ENCODE measurements around the gene ZNF285. TPM values are rescaled to one million over a fixed set of nuclear protein-coding genes. Genes with fewer than 3 reads are reported as not detected.
"Not testable (repeated sequence)": the region's sequence is repeated elsewhere in the genome, so short reads cannot be mapped to it uniquely, and the experiment has no call there.

The ZNF285 gene
- polyA plus RNA-seq, 1 of the 3 experiments (the other 2 are of a cell fraction) = 0.87 TPM

DNA sequence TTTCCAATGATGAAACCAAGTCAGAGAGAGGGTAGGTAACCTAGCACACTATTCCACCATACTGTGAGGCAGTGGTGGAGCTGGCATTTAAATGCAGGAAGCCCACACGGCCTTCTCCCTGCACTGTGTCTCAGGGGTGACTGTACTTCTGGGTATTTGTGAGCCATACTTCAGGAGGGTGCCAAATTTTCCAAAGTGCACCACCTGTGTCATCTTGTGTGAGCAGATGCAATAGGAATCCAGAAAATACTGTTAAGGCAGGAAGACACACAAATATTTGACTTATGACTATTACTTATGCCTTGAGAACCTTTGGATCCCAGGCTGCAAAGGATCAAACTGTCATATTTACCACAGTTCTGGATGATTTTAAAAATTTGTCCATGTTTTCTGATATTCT, 29.5 kb upstream of the ZNF285 start:
- POLR2A ChIA-PET = no interaction called here
- peaks cover 0 to 6% of the 10 kb centered on the region in 2 experiments for H3K36me3 ChIP-seq (replicated peaks in 1 of 2; ENCODE audit: control insufficient read depth in 1 of 2, insufficient read depth in 2 of 2, low read length in 1 of 2)

DNA sequence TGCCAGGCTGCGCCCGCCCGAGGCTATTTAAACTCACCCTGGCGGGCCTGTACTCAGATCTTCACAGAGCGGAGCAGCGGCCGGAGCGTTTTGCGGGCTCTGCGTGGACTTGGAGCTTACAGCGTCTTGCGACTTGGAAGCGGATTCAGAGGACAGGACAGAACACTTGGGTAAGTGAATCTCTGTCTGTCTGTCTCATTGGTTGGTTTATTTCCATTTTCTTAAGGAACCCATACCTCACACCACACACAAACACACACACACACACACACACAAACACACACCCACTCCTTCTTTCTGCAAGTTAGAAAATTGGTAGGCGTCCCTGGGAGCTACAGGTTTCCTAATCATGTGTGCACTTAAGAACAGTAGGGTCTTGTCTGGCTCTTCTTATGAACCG, 14.1 kb upstream of the ZNF285 start:
- H3F3A ChIP-seq (replicated peaks; ENCODE audit: insufficient read depth); CTCF ChIA-PET; H4K20me1 ChIP-seq (ENCODE audit: insufficient read depth); H2AFZ ChIP-seq (ENCODE audit: low read depth); H3K4me2 ChIP-seq; H3K79me2 ChIP-seq (ENCODE audit: insufficient read depth); DNase-seq; H3K9me3 ChIP-seq; H3K27ac ChIP-seq (ENCODE audit: low read depth in 2 of 2, low read length in 1 of 2); H3K4me3 ChIP-seq (ENCODE audit: low read depth in 2 of 2, low read length in 1 of 2); H3K36me3 ChIP-seq (replicated peaks in 1 of 2; ENCODE audit: control insufficient read depth in 1 of 2, insufficient read depth in 2 of 2, low read length in 1 of 2); H3K4me1 ChIP-seq (ENCODE audit: control insufficient read depth in 1 of 2, insufficient read depth in 2 of 2, low read depth in 1 of 2, low read length in 1 of 2); POLR2A ChIA-PET; H3K9ac ChIP-seq; H3K9me2 ChIP-seq: not testable (repeated sequence)
- WGBS (ENCODE audit: low lambda C conversion rate) = 63% methylated on average over 4 of the region's 15 CpGs
- H3K27me3 ChIP-seq (ENCODE audit: insufficient read depth) = peaks cover 14% of the 10 kb centered on the region; the same call in 1 of the 2 replicates

More for the DNA sequence above, 29.5 kb upstream of the ZNF285 start:
- no peak for TF ChIP-seq MXI1 (IDR thresholded peaks at IDR 0.05; ENCODE audit: low read depth, low read length)
- no peak for TF ChIP-seq FOSL2 (IDR thresholded peaks at IDR 0.05; ENCODE audit: borderline replicate concordance, low read depth)
- no peak for TF ChIP-seq NRF1 (IDR thresholded peaks at IDR 0.05; ENCODE audit: low read depth, low read length)
- no peak for TF ChIP-seq YY1 (IDR thresholded peaks at IDR 0.05; ENCODE audit: low read depth)
- TF ChIP-seq, protein P1, sequence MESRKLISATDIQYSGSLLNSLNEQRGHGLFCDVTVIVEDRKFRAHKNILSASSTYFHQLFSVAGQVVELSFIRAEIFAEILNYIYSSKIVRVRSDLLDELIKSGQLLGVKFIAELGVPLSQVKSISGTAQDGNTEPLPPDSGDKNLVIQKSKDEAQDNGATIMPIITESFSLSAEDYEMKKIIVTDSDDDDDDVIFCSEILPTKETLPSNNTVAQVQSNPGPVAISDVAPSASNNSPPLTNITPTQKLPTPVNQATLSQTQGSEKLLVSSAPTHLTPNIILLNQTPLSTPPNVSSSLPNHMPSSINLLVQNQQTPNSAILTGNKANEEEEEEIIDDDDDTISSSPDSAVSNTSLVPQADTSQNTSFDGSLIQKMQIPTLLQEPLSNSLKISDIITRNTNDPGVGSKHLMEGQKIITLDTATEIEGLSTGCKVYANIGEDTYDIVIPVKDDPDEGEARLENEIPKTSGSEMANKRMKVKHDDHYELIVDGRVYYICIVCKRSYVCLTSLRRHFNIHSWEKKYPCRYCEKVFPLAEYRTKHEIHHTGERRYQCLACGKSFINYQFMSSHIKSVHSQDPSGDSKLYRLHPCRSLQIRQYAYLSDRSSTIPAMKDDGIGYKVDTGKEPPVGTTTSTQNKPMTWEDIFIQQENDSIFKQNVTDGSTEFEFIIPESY (IDR thresholded peaks at IDR 0.05; ENCODE audit: borderline replicate concordance, low read depth) = no peak
- TF ChIP-seq, protein P2, sequence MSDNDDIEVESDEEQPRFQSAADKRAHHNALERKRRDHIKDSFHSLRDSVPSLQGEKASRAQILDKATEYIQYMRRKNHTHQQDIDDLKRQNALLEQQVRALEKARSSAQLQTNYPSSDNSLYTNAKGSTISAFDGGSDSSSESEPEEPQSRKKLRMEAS (IDR thresholded peaks at IDR 0.05; ENCODE audit: low read depth) = no peak
- TF ChIP-seq RFX5 (IDR thresholded peaks at IDR 0.05; ENCODE audit: low read length) = no peak
- TF ChIP-seq FOXM1 (IDR thresholded peaks at IDR 0.05; ENCODE audit: low read depth) = no peak
- no peak for TF ChIP-seq RXRA (IDR thresholded peaks at IDR 0.05; ENCODE audit: borderline replicate concordance, low read depth)
- TF ChIP-seq, protein P3, sequence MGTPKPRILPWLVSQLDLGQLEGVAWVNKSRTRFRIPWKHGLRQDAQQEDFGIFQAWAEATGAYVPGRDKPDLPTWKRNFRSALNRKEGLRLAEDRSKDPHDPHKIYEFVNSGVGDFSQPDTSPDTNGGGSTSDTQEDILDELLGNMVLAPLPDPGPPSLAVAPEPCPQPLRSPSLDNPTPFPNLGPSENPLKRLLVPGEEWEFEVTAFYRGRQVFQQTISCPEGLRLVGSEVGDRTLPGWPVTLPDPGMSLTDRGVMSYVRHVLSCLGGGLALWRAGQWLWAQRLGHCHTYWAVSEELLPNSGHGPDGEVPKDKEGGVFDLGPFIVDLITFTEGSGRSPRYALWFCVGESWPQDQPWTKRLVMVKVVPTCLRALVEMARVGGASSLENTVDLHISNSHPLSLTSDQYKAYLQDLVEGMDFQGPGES (IDR thresholded peaks at IDR 0.05; ENCODE audit: low read depth, low read length) = no peak
- TF ChIP-seq, protein P4, sequence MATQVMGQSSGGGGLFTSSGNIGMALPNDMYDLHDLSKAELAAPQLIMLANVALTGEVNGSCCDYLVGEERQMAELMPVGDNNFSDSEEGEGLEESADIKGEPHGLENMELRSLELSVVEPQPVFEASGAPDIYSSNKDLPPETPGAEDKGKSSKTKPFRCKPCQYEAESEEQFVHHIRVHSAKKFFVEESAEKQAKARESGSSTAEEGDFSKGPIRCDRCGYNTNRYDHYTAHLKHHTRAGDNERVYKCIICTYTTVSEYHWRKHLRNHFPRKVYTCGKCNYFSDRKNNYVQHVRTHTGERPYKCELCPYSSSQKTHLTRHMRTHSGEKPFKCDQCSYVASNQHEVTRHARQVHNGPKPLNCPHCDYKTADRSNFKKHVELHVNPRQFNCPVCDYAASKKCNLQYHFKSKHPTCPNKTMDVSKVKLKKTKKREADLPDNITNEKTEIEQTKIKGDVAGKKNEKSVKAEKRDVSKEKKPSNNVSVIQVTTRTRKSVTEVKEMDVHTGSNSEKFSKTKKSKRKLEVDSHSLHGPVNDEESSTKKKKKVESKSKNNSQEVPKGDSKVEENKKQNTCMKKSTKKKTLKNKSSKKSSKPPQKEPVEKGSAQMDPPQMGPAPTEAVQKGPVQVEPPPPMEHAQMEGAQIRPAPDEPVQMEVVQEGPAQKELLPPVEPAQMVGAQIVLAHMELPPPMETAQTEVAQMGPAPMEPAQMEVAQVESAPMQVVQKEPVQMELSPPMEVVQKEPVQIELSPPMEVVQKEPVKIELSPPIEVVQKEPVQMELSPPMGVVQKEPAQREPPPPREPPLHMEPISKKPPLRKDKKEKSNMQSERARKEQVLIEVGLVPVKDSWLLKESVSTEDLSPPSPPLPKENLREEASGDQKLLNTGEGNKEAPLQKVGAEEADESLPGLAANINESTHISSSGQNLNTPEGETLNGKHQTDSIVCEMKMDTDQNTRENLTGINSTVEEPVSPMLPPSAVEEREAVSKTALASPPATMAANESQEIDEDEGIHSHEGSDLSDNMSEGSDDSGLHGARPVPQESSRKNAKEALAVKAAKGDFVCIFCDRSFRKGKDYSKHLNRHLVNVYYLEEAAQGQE (IDR thresholded peaks at IDR 0.05; ENCODE audit: low read depth, low read length) = no peak
- TF ChIP-seq GABPA (IDR thresholded peaks at IDR 0.05; ENCODE audit: low read depth) = no peak
- no peak for TF ChIP-seq GATA2 (CRISPR knock-in tag; IDR thresholded peaks at IDR 0.05)
- no peak for TF ChIP-seq EZH2phosphoT487 (IDR thresholded peaks at IDR 0.05; ENCODE audit: borderline replicate concordance, low read depth)
- Histone ChIP-seq H3K9me2 (no peaks in the 10 kb centered on the region), H3K4me2 (no peak overlapping the region), H3K4me3 (ENCODE audit: low read depth in 2 of 2, low read length in 1 of 2) (no peak overlapping the region; a peak in 1 of 4 replicates), H3F3A (replicated peaks; ENCODE audit: insufficient read depth) (no peaks in the 10 kb centered on the region), H3K79me2 (ENCODE audit: insufficient read depth) (no peaks in the 10 kb centered on the region), H3K9me3 (no peaks in the 10 kb centered on the region), H3K4me1 (ENCODE audit: control insufficient read depth in 1 of 2, insufficient read depth in 2 of 2, low read depth in 1 of 2, low read length in 1 of 2) (no peaks in the 10 kb centered on the region), H4K20me1 (ENCODE audit: insufficient read depth) (no peaks in the 10 kb centered on the region), H3K27ac (ENCODE audit: low read depth in 2 of 2, low read length in 1 of 2) (no peak overlapping the region), H3K9ac (no peak overlapping the region), H3K27me3 (ENCODE audit: insufficient read depth) (no peaks in the 10 kb centered on the region), H2AFZ (ENCODE audit: low read depth) (no peak overlapping the region)
- WGBS (ENCODE audit: low lambda C conversion rate) = 14% methylated on average over 1 of the region's 1 CpG
- no peak for DNase-seq
- CTCF ChIA-PET = no interaction called here

DNA sequence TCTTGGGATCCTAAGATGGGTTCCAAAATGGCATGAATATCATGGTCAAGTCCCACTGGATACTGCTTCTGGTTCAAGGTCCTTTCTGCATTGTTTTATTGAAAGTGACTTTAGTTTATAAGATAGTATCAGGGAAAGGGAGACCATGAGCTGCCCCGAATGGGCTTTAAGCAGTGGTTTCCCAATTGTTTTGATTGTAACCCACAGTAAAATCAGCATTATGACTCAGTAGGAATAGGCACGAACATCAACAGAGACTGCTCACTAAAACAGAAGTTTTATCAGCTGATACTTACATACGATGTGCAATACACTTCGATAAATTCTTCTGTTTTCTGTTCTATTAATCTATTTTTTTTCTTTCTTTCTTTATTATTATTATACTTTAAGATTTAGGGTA, 12.1 kb downstream of the ZNF285 start:
- H3K27ac ChIP-seq (ENCODE audit: low read depth in 2 of 2, low read length in 1 of 2); H3K36me3 ChIP-seq (replicated peaks in 1 of 2; ENCODE audit: control insufficient read depth in 1 of 2, insufficient read depth in 2 of 2, low read length in 1 of 2); H3K79me2 ChIP-seq (ENCODE audit: insufficient read depth); POLR2A ChIA-PET; H3K4me3 ChIP-seq (ENCODE audit: low read depth in 2 of 2, low read length in 1 of 2); H4K20me1 ChIP-seq (ENCODE audit: insufficient read depth); CTCF ChIA-PET; DNase-seq; H2AFZ ChIP-seq (ENCODE audit: low read depth); H3K9me2 ChIP-seq; H3K4me2 ChIP-seq; H3K27me3 ChIP-seq (ENCODE audit: insufficient read depth); H3F3A ChIP-seq (replicated peaks; ENCODE audit: insufficient read depth); H3K9me3 ChIP-seq; H3K9ac ChIP-seq; H3K4me1 ChIP-seq (ENCODE audit: control insufficient read depth in 1 of 2, insufficient read depth in 2 of 2, low read depth in 1 of 2, low read length in 1 of 2): not testable (repeated sequence)
- 72% methylated on average over 4 of the region's 4 CpGs for WGBS (ENCODE audit: low lambda C conversion rate)

Measured in SK-N-SH (cell line).